Stimulated activated CD4-positive, alpha-beta T cell treated with anti-CD3 and anti-CD28 coated beads, Interleukin-1b, Interleukin-23, amount 100 ng/mL, for 4 hours (primary cell): ENCODE data around the gene ASB13.

Source experiments
- DNase-seq, 2 donors: peaks; one replicate each; pipeline ENCODE4 v3.0.0-alpha.2; 2020; ENCODE audit warnings: low read depth in 2 of 2

ASB13 gene

GRCh38 chr10:5666008-5666840 lies at the start of gene ASB13:
Gene ASB13, minus strand, starts transcription at chr10:5666595. Its CDS starts 44 bp downstream, at chr10:5666551.
- DNase-seq: peak in 1 of 2 donors; percentile 34

- no peak for DNase-seq
These were observed 45.2 kb upstream of the ASB13 start for GRCh38 chr10:5711642-5712041.

- no peak for DNase-seq
These were observed 44.5 kb upstream of the ASB13 start for GRCh38 chr10:5710859-5711258.

- DNase-seq: no peak
These were observed 43.5 kb upstream of the ASB13 start for GRCh38 chr10:5709865-5710264.

- DNase-seq: no peak
These were observed 42.0 kb upstream of the ASB13 start for GRCh38 chr10:5708356-5708755.

- DNase-seq: no peak
These were observed 31.7 kb upstream of the ASB13 start for GRCh38 chr10:5698062-5698461.

- no peak for DNase-seq
These were observed 30.9 kb upstream of the ASB13 start for GRCh38 chr10:5697342-5697741.

- DNase-seq: no peak
These were observed 28.2 kb upstream of the ASB13 start for GRCh38 chr10:5694573-5694972.

GRCh38 chr10:5692461-5693358 lies 26.3 kb upstream of the ASB13 start:
- DNase-seq: peak; percentile 45

GRCh38 chr10:5691786-5692185 lies 25.4 kb upstream of the ASB13 start:
- DNase-seq: no peak

GRCh38 chr10:5688587-5688986 lies 22.2 kb upstream of the ASB13 start:
- no peak for DNase-seq

- no peak for DNase-seq
These were observed 19.4 kb upstream of the ASB13 start for GRCh38 chr10:5685764-5686240.

- DNase-seq: peak in 1 of 2 donors; percentile 45
These were observed 18.8 kb upstream of the ASB13 start for GRCh38 chr10:5684971-5685763.

GRCh38 chr10:5684318-5684970 lies 18.0 kb upstream of the ASB13 start, which contains the start of gene TASOR2:
Gene TASOR2, plus strand, starts transcription at chr10:5684838. Its CDS starts 35,805 bp downstream, at chr10:5720643.
- peak; percentile 96 for DNase-seq

- no peak for DNase-seq
These were observed 16.7 kb upstream of the ASB13 start for GRCh38 chr10:5683065-5683464.

- DNase-seq: no peak
These were observed 15.5 kb upstream of the ASB13 start for GRCh38 chr10:5681930-5682329.

- DNase-seq: no peak
These were observed 13.2 kb upstream of the ASB13 start for GRCh38 chr10:5679606-5680005.

- no peak for DNase-seq
These were observed 12.6 kb upstream of the ASB13 start for GRCh38 chr10:5679037-5679435.

GRCh38 chr10:5678397-5679036 lies 12.1 kb upstream of the ASB13 start:
- no peak for DNase-seq

- DNase-seq: no peak
These were observed 4.4 kb upstream of the ASB13 start for GRCh38 chr10:5670662-5671375.
